Subcutaneous abdominal adipose tissue (tissue), 5 donors: ENCODE results near the gene SOX2.

Experiments
- H3K27ac ChIP-seq: one replicate; pipeline ENCODE4 v1.7.0; 2013; ENCODE audit warnings: low read depth, mild to moderate bottlenecking, inconsistent platforms, low read length, moderate library complexity
- H3K27me3 ChIP-seq, 5 donors: one replicate each; pipeline ENCODE4 v1.7.0; 2013; ENCODE audit warnings: low read length in 5 of 5, inconsistent platforms in 1 of 5; ENCODE audit not compliant: control insufficient read depth in 5 of 5, insufficient read depth in 4 of 5
- H3K36me3 ChIP-seq, 5 donors: one replicate each; pipeline ENCODE4 v1.7.0; 2013; ENCODE audit warnings: low read length in 5 of 5; ENCODE audit not compliant: control insufficient read depth in 5 of 5, insufficient read depth in 5 of 5
- H3K4me1 ChIP-seq, 5 donors: one replicate each; pipeline ENCODE4 v1.7.0; 2013; ENCODE audit warnings: low read length in 5 of 5, mild to moderate bottlenecking in 3 of 5, moderate library complexity in 1 of 5; ENCODE audit not compliant: control insufficient read depth in 5 of 5, insufficient read depth in 5 of 5
- H3K4me3 ChIP-seq, 5 donors: one replicate each; pipeline ENCODE4 v1.7.0; 2013; ENCODE audit warnings: low read length in 5 of 5, low read depth in 1 of 5
- H3K9ac ChIP-seq, 5 donors: one replicate each; pipeline ENCODE4 v1.7.0; 2013; ENCODE audit warnings: low read length in 5 of 5, mild to moderate bottlenecking in 4 of 5, moderate library complexity in 3 of 5
- H3K9me3 ChIP-seq, 5 donors: one replicate each; pipeline ENCODE4 v1.7.0; 2013; ENCODE audit warnings: low read length in 5 of 5; ENCODE audit not compliant: control insufficient read depth in 5 of 5
- donor health status: healthy.
- donor health status: healthy.
- donor health status: healthy.
- donor health status: healthy.
- donor health status: healthy.

Gene SOX2

DNA sequence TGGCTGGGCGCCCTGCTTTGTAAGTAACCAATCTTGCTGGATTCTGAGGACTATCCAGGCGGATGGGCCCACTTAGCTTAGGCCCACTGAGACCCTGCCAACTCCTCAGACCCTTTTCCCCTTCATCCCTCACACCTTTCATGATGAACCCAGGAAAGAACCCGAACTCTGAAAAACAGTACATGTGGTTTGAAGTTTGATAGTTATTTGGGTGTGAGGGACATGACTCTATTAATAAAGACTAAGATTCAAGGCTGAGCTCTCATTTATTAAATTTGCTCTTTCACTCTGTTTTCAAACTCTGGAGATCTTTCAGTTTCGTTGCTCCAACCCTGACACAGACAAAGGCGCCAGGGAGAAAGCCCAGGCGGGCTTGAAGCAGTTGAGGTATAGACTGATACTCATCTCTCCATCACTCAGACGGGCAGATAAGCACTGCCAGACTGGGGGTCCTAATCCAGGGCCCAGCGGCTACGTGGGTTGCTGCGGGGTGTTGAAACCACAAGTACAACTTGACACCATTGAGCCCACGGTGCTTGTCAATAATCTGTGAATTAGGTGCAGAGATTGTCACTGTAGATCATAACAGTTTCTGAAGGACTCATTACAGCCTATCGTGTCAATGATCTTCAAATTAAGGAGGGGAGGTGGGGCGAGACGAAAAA is 7.2 kb upstream of the SOX2 start:
- no peak overlapping the region for H3K27ac ChIP-seq
- no peaks in the 10 kb centered on the region for H3K9me3 ChIP-seq
- H3K36me3 ChIP-seq = no peaks in the 10 kb centered on the region
- peaks cover 58 to 90% (median 70%) of the 10 kb centered on the region in 5 donors for H3K27me3 ChIP-seq
- no peak overlapping the region for H3K9ac ChIP-seq
- peaks cover 2 to 23% (median 14%) of the 10 kb centered on the region in 5 donors for H3K4me1 ChIP-seq
- H3K4me3 ChIP-seq = no peak overlapping the region

DNA sequence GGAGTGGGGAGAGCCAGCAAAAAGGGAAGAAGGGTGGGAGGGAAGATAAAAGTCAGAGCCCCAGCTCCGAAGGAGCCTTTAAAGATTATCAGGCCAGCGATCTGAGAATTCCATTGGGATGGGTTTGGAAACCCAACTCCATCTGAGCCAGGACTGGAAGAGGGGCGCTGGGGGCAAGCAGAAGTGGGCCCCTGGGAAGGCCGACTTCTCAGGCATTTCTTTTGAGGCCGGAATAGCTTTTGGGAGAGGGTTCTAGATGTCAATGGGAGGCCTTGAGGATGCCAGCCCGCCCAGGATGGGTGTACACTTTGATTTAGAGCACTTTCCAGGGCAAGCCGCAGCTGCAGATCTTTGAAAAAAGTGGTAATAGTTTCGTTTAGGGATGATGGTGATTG is 6.6 kb upstream of the SOX2 start:
- Histone ChIP-seq H3K27me3 (peaks cover 58 to 90% (median 71%) of the 10 kb centered on the region in 5 donors), H3K4me3 (no peak overlapping the region), H3K27ac (no peak overlapping the region), H3K4me1 (peaks cover 2 to 27% (median 15%) of the 10 kb centered on the region in 5 donors), H3K9me3 (no peaks in the 10 kb centered on the region), H3K9ac (no peak overlapping the region), H3K36me3 (no peaks in the 10 kb centered on the region)

DNA sequence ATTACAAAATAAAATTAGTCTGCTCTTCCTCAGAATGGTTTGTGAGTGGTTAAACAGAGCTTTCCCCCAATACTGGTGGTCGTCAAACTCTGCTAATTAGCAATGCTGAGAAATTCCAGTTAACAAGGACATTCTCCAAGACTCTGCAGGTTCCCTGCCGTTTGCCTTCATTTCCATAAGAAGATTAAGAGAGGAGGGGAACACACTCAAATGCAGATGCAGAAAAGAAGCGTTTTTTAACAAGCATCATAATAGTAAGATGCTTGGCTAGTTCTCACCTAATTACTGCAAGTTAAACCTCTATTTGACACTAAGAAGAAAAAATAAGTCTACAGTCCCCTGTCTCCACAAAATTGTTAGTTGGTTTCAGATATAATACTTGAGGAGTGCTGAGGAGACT is 3.7 kb upstream of the SOX2 start:
- H3K27ac ChIP-seq = no peak overlapping the region
- peaks cover 61 to 94% (median 83%) of the 10 kb centered on the region in 5 donors for H3K27me3 ChIP-seq
- H3K9me3 ChIP-seq = peaks cover 0 to 2% (median 0%) of the 10 kb centered on the region in 5 donors
- no peaks in the 10 kb centered on the region for H3K36me3 ChIP-seq
- H3K4me1 ChIP-seq = peaks cover 0 to 37% (median 29%) of the 10 kb centered on the region in 5 donors
- no peak overlapping the region for H3K4me3 ChIP-seq
- H3K9ac ChIP-seq = no peak overlapping the region

DNA sequence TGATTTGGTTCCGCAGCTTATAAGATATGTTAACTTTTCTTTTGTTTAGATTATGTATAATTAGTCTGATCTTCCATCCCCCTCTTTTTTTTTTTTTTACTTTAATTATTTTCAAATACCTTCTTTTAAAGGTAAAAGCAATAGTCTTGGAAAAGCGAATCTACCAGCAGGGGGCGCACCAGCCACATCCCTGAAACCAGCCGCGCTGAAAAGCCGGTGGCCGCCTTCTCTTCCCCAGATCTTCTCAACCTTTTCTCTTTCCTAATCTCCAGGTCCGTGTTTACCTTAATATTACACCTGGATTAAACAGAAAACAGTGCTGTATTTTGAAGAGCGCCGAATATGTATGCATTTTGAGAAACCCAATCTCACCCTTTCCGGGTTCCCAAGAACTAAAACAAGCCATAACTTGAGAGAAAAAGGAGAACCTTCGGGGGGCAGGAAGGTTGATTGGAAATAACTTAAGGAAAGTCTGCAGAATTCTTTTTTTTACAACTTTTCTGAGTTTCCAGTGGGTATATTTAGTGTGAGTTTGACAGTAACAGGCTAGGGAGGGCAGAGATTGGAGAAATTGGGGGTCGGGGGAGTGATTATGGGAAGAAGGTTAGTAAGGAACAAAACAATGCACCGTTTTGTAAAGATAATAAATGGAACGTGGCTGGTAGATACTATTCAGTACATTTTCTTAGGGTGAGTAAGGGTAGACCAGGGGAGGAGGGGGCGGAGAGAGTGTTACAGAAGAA is 2.0 kb upstream of the SOX2 start:
- Histone ChIP-seq H3K9me3 (peaks cover 0 to 2% (median 0%) of the 10 kb centered on the region in 5 donors), H3K4me1 (peaks cover 0 to 28% (median 24%) of the 10 kb centered on the region in 5 donors), H3K4me3 (no peak overlapping the region), H3K36me3 (no peaks in the 10 kb centered on the region), H3K9ac (no peak overlapping the region), H3K27ac (no peak overlapping the region), H3K27me3 (peaks cover 53 to 94% (median 73%) of the 10 kb centered on the region in 5 donors)

DNA sequence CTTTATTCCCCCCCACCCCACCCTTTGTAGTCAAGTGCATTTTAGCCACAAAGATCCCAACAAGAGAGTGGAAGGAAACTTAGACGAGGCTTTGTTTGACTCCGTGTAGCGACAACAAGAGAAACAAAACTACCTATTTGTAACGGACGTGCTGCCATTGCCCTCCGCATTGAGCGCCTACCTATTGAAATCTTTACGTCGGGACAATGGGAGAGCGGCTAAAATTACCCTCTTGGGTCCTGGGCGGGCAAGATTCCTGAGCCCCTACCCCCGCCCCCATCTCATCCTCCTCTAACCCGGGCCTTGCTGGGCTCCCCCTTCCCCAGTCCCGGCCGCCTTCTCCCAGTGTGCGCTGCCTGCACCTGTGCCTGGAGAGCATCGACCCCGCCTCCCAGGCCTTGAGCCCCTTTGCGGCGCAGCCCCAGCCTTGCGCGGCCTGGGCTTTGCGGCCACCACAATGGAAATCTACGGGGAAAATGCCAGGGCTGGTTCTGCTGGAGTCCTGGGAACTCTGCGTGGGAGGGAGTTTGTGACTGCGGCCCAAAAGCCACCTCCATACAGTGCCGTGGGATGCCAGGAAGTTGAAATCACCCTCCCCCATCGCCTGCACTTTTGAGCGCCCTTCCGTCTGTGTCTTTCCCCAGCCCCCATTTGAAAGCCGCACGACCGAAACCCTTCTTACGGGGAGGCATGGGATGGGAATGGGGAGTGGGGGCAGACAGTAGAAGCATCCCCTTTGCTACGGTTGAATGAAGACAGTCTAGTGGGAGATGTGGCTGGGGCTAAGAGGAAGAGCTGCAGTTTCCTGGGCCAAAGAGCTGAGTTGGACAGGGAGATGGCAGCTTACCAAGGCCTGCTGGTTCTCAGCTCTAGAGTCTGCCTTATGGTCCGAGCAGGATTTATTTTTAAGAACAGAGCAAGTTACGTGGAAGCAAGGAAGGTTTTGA is 1.1 kb upstream of the SOX2 start:
- no peak overlapping the region for H3K9ac ChIP-seq
- H3K36me3 ChIP-seq = no peaks in the 10 kb centered on the region
- H3K9me3 ChIP-seq = peaks cover 0 to 2% (median 0%) of the 10 kb centered on the region in 5 donors
- peaks cover 0 to 28% (median 24%) of the 10 kb centered on the region in 5 donors for H3K4me1 ChIP-seq
- no peak overlapping the region for H3K27ac ChIP-seq
- peaks cover 50 to 94% (median 68%) of the 10 kb centered on the region in 5 donors for H3K27me3 ChIP-seq
- H3K4me3 ChIP-seq = no peak overlapping the region

DNA sequence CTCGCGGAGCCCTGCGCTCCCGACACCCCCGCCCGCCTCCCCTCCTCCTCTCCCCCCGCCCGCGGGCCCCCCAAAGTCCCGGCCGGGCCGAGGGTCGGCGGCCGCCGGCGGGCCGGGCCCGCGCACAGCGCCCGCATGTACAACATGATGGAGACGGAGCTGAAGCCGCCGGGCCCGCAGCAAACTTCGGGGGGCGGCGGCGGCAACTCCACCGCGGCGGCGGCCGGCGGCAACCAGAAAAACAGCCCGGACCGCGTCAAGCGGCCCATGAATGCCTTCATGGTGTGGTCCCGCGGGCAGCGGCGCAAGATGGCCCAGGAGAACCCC is 464 bp downstream of the SOX2 start:
- no peaks in the 10 kb centered on the region for H3K36me3 ChIP-seq
- H3K4me3 ChIP-seq = peak overlapping the region in 2 of 5 donors; percentile 22 to 47
- no peak overlapping the region for H3K27ac ChIP-seq
- H3K9me3 ChIP-seq = peaks cover 0 to 2% (median 0%) of the 10 kb centered on the region in 5 donors
- no peak overlapping the region for H3K9ac ChIP-seq
- H3K4me1 ChIP-seq = peaks cover 0 to 28% (median 24%) of the 10 kb centered on the region in 5 donors
- peaks cover 50 to 92% (median 66%) of the 10 kb centered on the region in 5 donors for H3K27me3 ChIP-seq

DNA sequence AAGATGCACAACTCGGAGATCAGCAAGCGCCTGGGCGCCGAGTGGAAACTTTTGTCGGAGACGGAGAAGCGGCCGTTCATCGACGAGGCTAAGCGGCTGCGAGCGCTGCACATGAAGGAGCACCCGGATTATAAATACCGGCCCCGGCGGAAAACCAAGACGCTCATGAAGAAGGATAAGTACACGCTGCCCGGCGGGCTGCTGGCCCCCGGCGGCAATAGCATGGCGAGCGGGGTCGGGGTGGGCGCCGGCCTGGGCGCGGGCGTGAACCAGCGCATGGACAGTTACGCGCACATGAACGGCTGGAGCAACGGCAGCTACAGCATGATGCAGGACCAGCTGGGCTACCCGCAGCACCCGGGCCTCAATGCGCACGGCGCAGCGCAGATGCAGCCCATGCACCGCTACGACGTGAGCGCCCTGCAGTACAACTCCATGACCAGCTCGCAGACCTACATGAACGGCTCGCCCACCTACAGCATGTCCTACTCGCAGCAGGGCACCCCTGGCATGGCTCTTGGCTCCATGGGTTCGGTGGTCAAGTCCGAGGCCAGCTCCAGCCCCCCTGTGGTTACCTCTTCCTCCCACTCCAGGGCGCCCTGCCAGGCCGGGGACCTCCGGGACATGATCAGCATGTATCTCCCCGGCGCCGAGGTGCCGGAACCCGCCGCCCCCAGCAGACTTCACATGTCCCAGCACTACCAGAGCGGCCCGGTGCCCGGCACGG is 991 bp downstream of the SOX2 start:
- H3K27ac ChIP-seq = no peak overlapping the region
- no peaks in the 10 kb centered on the region for H3K36me3 ChIP-seq
- H3K4me3 ChIP-seq = peak overlapping the region in 2 of 5 donors; percentile 26 to 42
- H3K4me1 ChIP-seq = peaks cover 0 to 28% (median 24%) of the 10 kb centered on the region in 5 donors
- peaks cover 0 to 2% (median 0%) of the 10 kb centered on the region in 5 donors for H3K9me3 ChIP-seq
- H3K27me3 ChIP-seq = peaks cover 52 to 92% (median 69%) of the 10 kb centered on the region in 5 donors
- no peak overlapping the region for H3K9ac ChIP-seq

DNA sequence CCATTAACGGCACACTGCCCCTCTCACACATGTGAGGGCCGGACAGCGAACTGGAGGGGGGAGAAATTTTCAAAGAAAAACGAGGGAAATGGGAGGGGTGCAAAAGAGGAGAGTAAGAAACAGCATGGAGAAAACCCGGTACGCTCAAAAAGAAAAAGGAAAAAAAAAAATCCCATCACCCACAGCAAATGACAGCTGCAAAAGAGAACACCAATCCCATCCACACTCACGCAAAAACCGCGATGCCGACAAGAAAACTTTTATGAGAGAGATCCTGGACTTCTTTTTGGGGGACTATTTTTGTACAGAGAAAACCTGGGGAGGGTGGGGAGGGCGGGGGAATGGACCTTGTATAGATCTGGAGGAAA is 1.5 kb downstream of the SOX2 start:
- Histone ChIP-seq H3K36me3 (no peaks in the 10 kb centered on the region), H3K27ac (no peak overlapping the region), H3K9me3 (peaks cover 0 to 2% (median 0%) of the 10 kb centered on the region in 5 donors), H3K4me1 (peaks cover 0 to 28% (median 24%) of the 10 kb centered on the region in 5 donors), H3K9ac (no peak overlapping the region), H3K27me3 (peaks cover 53 to 91% (median 69%) of the 10 kb centered on the region in 5 donors), H3K4me3 (no peak overlapping the region)
